Esophagus muscularis mucosa (tissue), 4 donors: ENCODE measurements around the gene KCNJ3. TPM values are rescaled to one million over a fixed set of nuclear protein-coding genes. Genes with fewer than 3 reads are reported as not detected.

Experiments used
- DNase-seq: peaks from one replicate; pipeline ENCODE4 v3.0.0-alpha.2; 2017; ENCODE audit errors: extremely low spot score
- H3K27ac ChIP-seq, 4 donors: fragments of 200-600 bp; sonication (generic); replicated peaks in 1 of 4; 1 replicate in 3 of 4; 2 replicates in 1 of 4; pipeline ENCODE4 v1.5.1; 2016 to 2019; ENCODE audit warnings: mild to moderate bottlenecking in 1 of 4
- H3K27me3 ChIP-seq, 4 donors: fragments of 200-600 bp; sonication (generic); one replicate each; pipeline versions ENCODE4 v1.5.1 to v1.6.0; 2016 to 2019
- H3K36me3 ChIP-seq, 4 donors: fragments of 200-600 bp; sonication (generic); one replicate each; pipeline ENCODE4 v1.5.1; 2016 to 2019
- H3K4me1 ChIP-seq, 4 donors: fragments of 200-600 bp; sonication (generic); one replicate each; pipeline ENCODE4 v1.5.1; 2016 to 2019
- H3K4me3 ChIP-seq, 4 donors: fragments of 200-600 bp; sonication (generic); 1 replicate in 2 of 4; 2 replicates in 2 of 4; pipeline ENCODE4 v1.5.1; 2016 to 2019; ENCODE audit warnings: mild to moderate bottlenecking in 4 of 4, moderate library complexity in 1 of 4
- H3K9me3 ChIP-seq, 4 donors: fragments of 200-600 bp; sonication (generic); 1 replicate in 3 of 4; 2 replicates in 1 of 4; pipeline ENCODE4 v1.5.1; 2016 to 2019
- CTCF ChIP-seq, 3 experiments: fragments of 200-600 bp in 2 of 3; fragments of 450-650 bp in 1 of 3; sonication (generic) in 2 of 3; IDR thresholded peaks; one replicate each; pipeline ENCODE4 v1.5.1; 2017 to 2019; ENCODE audit warnings: antibody characterized with exemption in 3 of 3, mild to moderate bottlenecking in 2 of 3, moderate library complexity in 1 of 3
- EP300 ChIP-seq: sonication (generic); formaldehyde crosslinking; IDR thresholded peaks from one replicate; pipeline ENCODE4 v1.6.1; 2017; ENCODE audit warnings: antibody characterized with exemption
- POLR2A ChIP-seq: fragments of 450-650 bp; IDR thresholded peaks from one replicate; pipeline ENCODE4 v1.6.1; 2017; ENCODE audit warnings: antibody characterized with exemption, moderate library complexity, mild to moderate bottlenecking, low read depth
- POLR2AphosphoS5 ChIP-seq, 2 donors: sonication (generic); formaldehyde crosslinking; IDR thresholded peaks; one replicate each; pipeline ENCODE4 v1.6.1; 2017; ENCODE audit warnings: antibody characterized with exemption in 2 of 2
- WGBS: methylation state at CpG from one replicate; pipeline ENCODE4 v1.1.5; 2018; 5-methylcytosine and 5-hydroxymethylcytosine counted together
- intact Hi-C: fragments of 100-400 bp; cut with DNase I; formaldehyde crosslinking; loops from one replicate; pipeline ENCODE4 v1.15.1; 2023
- total RNA-seq, 4 donors: library from RNA; depleted of rRNA; stranded (reverse); fragments of >200 nt; gene quantifications; one replicate each; pipeline versions ENCODE4 v1.1.0 to v1.2.1, GENCODE V29; 2016

Gene KCNJ3
- total RNA-seq, 4 donors from 2014 or later, result 1.1 to 5.6 (median 4.7) TPM

GRCh38 chr2:154699575-154699930, 1.1 kb downstream of the KCNJ3 start:
- Histone ChIP-seq H3K4me1 (peaks cover 13 to 33% (median 31%) of the 10 kb centered on the region in 4 donors), H3K27me3 (peaks cover 0 to 24% (median 0%) of the 10 kb centered on the region in 4 donors), H3K4me3 (peak overlapping the region; percentile 58 to 64 (median 60)), H3K27ac (peak overlapping the region in 1 of 4 donors; percentile 77), H3K36me3 (no peaks in the 10 kb centered on the region), H3K9me3 (no peaks in the 10 kb centered on the region)
- intact Hi-C loops, result no loop called here
- TF ChIP-seq POLR2A (no peak), EP300 (peak; percentile 66), CTCF (IDR thresholded peaks at IDR 0.05) (no peak), POLR2AphosphoS5 (IDR thresholded peaks at IDR 0.05) (no peak)
- 50% methylated on average over 10 of the region's 10 CpGs for WGBS
- DNase-seq, result no peak

- TF ChIP-seq POLR2AphosphoS5 (IDR thresholded peaks at IDR 0.05), result no peak
- no peak for TF ChIP-seq POLR2A
- TF ChIP-seq EP300, result no peak
- TF ChIP-seq CTCF (IDR thresholded peaks at IDR 0.05), result no peak
- WGBS, result 50% methylated on average over 4 of the region's 4 CpGs
Observed at GRCh38 chr2:154700136-154700535, 1.6 kb downstream of the KCNJ3 start.

GRCh38 chr2:154704991-154705390, 6.5 kb downstream of the KCNJ3 start:
- H3K36me3 ChIP-seq, result no peaks in the 10 kb centered on the region
- intact Hi-C loops, result no loop called here

More at GRCh38 chr2:154700136-154700535, 1.6 kb downstream of the KCNJ3 start:
- no peak overlapping the region for H3K27ac ChIP-seq
- H3K36me3 ChIP-seq, result no peaks in the 10 kb centered on the region
- no peak for DNase-seq
- H3K4me3 ChIP-seq, result peak overlapping the region in 2 of 4 donors; percentile 61 to 64
- H3K9me3 ChIP-seq, result no peaks in the 10 kb centered on the region
- H3K4me1 ChIP-seq, result peaks cover 13 to 33% (median 31%) of the 10 kb centered on the region in 4 donors
- intact Hi-C loops, result no loop called here
- H3K27me3 ChIP-seq, result peaks cover 0 to 24% (median 0%) of the 10 kb centered on the region in 4 donors

GRCh38 chr2:154706660-154707059, 8.2 kb downstream of the KCNJ3 start:
- H3K4me1 ChIP-seq, result peaks cover 0 to 17% (median 1%) of the 10 kb centered on the region in 4 donors
- H3K36me3 ChIP-seq, result no peaks in the 10 kb centered on the region
- DNase-seq, result no peak
- intact Hi-C loops, result no loop called here
- 68% methylated on average over 1 of the region's 1 CpG for WGBS
- H3K4me3 ChIP-seq, result no peak overlapping the region
- no peaks in the 10 kb centered on the region for H3K9me3 ChIP-seq
- H3K27me3 ChIP-seq, result no peaks in the 10 kb centered on the region
- TF ChIP-seq POLR2A (no peak), EP300 (no peak), CTCF (IDR thresholded peaks at IDR 0.05) (no peak), POLR2AphosphoS5 (IDR thresholded peaks at IDR 0.05) (no peak)
- no peak overlapping the region for H3K27ac ChIP-seq

More at GRCh38 chr2:154704991-154705390, 6.5 kb downstream of the KCNJ3 start:
- H3K27ac ChIP-seq, result no peak overlapping the region
- peaks cover 0 to 17% (median 1%) of the 10 kb centered on the region in 4 donors for H3K4me1 ChIP-seq
- H3K9me3 ChIP-seq, result no peaks in the 10 kb centered on the region
- no peak overlapping the region for H3K4me3 ChIP-seq
- no peak for TF ChIP-seq POLR2AphosphoS5 (IDR thresholded peaks at IDR 0.05)
- TF ChIP-seq POLR2A, result no peak
- TF ChIP-seq CTCF (IDR thresholded peaks at IDR 0.05), result no peak
- TF ChIP-seq EP300, result no peak
- no peak for DNase-seq
- WGBS, result 73% methylated on average over 4 of the region's 4 CpGs
- H3K27me3 ChIP-seq, result no peaks in the 10 kb centered on the region

GRCh38 chr2:154707994-154708575, 9.6 kb downstream of the KCNJ3 start:
- Histone ChIP-seq H3K4me1 (peaks cover 0 to 17% (median 1%) of the 10 kb centered on the region in 4 donors), H3K36me3 (no peaks in the 10 kb centered on the region), H3K27ac (no peak overlapping the region), H3K27me3 (no peaks in the 10 kb centered on the region), H3K4me3 (no peak overlapping the region), H3K9me3 (no peaks in the 10 kb centered on the region)
- TF ChIP-seq POLR2A (no peak), EP300 (no peak), POLR2AphosphoS5 (IDR thresholded peaks at IDR 0.05) (no peak), CTCF (IDR thresholded peaks at IDR 0.05) (no peak)
- 76% methylated on average over 3 of the region's 3 CpGs for WGBS
- intact Hi-C loops, result no loop called here
- no peak for DNase-seq
